SH-SY5Y (cell line): ENCODE results near the gene TRIO.

ENCODE experiments used
- GATA2 ChIP-seq: IDR thresholded peaks from 2 replicates; pipeline ENCODE4 v1.6.1; 2011; ENCODE audit warnings: mild to moderate bottlenecking, low read depth, low read length
- GATA3 ChIP-seq: IDR thresholded peaks from 2 replicates; pipeline ENCODE4 v1.6.1; 2011; ENCODE audit warnings: low read depth, mild to moderate bottlenecking, low read length, moderate library complexity

GRCh38 chr5:14147210-14147609 is 4.1 kb downstream of the TRIO start:
- TF ChIP-seq GATA2: no peak
- TF ChIP-seq GATA3: no peak
